ENCODE results near the gene UBASH3B.

The UBASH3B gene

DNA sequence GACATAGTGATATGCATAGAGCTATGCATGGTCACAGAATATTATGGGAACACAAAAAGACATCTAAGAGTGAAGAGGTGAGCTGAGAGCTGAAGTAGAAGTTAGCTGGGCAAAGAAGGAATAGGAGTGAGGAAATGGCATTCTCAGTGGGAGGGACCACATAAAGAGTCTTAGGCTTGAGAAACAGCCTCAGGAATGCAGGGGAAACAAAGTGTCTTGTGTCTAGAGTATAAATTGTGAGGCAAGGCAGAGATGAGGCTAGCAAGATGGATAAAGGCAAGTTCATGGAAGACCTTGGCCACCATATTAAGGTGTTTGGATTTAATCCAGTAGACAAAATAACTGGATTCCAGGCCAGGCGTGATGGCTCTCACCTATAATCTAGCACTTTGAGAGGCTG is 142.1 kb downstream of the UBASH3B start:
- Histone ChIP-seq H3K4me1 (ENCODE audit: control insufficient read depth, insufficient read depth, low read length) (no peaks in the 10 kb centered on the region), H3K9me3 (ENCODE audit: control insufficient read depth, insufficient read depth, low read length) (no peaks in the 10 kb centered on the region), H3K27ac (ENCODE audit: low read length) (no peak overlapping the region), H3K27me3 (ENCODE audit: control insufficient read depth, insufficient read depth, low read length) (no peaks in the 10 kb centered on the region), H3K4me3 (ENCODE audit: low read length) (no peak overlapping the region), H3K36me3 (ENCODE audit: control insufficient read depth, insufficient read depth, low read length) (no peaks in the 10 kb centered on the region)
- no CpG with 5 or more reads among the region's 1 CpG for WGBS (ENCODE audit: insufficient coverage, insufficient read length)
- DNase-seq (ENCODE audit: low read depth, low spot score) = no peak

GRCh38 chr11:122799406-122800105 is 144.0 kb downstream of the UBASH3B start:
- Histone ChIP-seq H3K4me3 (ENCODE audit: low read length) (no peak overlapping the region), H3K27ac (ENCODE audit: low read length) (no peak overlapping the region), H3K27me3 (ENCODE audit: control insufficient read depth, insufficient read depth, low read length) (no peaks in the 10 kb centered on the region), H3K36me3 (ENCODE audit: control insufficient read depth, insufficient read depth, low read length) (no peaks in the 10 kb centered on the region), H3K9me3 (ENCODE audit: control insufficient read depth, insufficient read depth, low read length) (no peaks in the 10 kb centered on the region), H3K4me1 (ENCODE audit: control insufficient read depth, insufficient read depth, low read length) (no peaks in the 10 kb centered on the region)
- no CpG with 5 or more reads among the region's 4 CpGs for WGBS (ENCODE audit: insufficient coverage, insufficient read length)
- no peak for DNase-seq (ENCODE audit: low read depth, low spot score)

GRCh38 chr11:122802876-122803275 is 147.4 kb downstream of the UBASH3B start:
- no peaks in the 10 kb centered on the region for H3K4me1 ChIP-seq (ENCODE audit: control insufficient read depth, insufficient read depth, low read length)
- no peaks in the 10 kb centered on the region for H3K36me3 ChIP-seq (ENCODE audit: control insufficient read depth, insufficient read depth, low read length)
- no peaks in the 10 kb centered on the region for H3K27me3 ChIP-seq (ENCODE audit: control insufficient read depth, insufficient read depth, low read length)
- DNase-seq (ENCODE audit: low read depth, low spot score) = no peak
- H3K27ac ChIP-seq (ENCODE audit: low read length) = no peak overlapping the region
- H3K9me3 ChIP-seq (ENCODE audit: control insufficient read depth, insufficient read depth, low read length) = no peaks in the 10 kb centered on the region
- no peak overlapping the region for H3K4me3 ChIP-seq (ENCODE audit: low read length)
- WGBS (ENCODE audit: insufficient coverage, insufficient read length) = no CpG with 5 or more reads among the region's 5 CpGs

DNA sequence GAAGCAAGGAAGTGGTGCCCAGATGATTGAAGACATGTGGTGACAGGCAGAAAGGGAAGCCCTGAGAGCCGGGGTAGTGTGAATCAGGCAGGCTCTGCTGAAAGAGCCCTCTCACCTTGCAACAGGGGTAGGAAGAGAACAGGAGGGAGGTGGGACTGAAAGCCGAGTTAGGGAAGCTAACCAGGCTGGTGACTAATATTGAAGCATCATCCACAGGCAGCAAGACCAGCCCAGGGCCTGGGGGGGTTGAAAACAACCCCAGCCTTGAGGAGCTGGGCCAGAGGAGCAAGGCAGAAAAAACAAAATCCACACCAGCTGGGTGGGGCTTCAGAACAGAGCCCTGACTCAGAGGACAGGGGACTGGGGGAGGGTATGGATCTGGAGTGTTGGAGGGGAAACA is 147.8 kb downstream of the UBASH3B start:
- no peaks in the 10 kb centered on the region for H3K4me1 ChIP-seq (ENCODE audit: control insufficient read depth, insufficient read depth, low read length)
- no peak overlapping the region for H3K27ac ChIP-seq (ENCODE audit: low read length)
- no CpG with 5 or more reads among the region's 2 CpGs for WGBS (ENCODE audit: insufficient coverage, insufficient read length)
- H3K4me3 ChIP-seq (ENCODE audit: low read length) = no peak overlapping the region
- no peaks in the 10 kb centered on the region for H3K27me3 ChIP-seq (ENCODE audit: control insufficient read depth, insufficient read depth, low read length)
- no peaks in the 10 kb centered on the region for H3K36me3 ChIP-seq (ENCODE audit: control insufficient read depth, insufficient read depth, low read length)
- DNase-seq (ENCODE audit: low read depth, low spot score) = no peak
- no peaks in the 10 kb centered on the region for H3K9me3 ChIP-seq (ENCODE audit: control insufficient read depth, insufficient read depth, low read length)

DNA sequence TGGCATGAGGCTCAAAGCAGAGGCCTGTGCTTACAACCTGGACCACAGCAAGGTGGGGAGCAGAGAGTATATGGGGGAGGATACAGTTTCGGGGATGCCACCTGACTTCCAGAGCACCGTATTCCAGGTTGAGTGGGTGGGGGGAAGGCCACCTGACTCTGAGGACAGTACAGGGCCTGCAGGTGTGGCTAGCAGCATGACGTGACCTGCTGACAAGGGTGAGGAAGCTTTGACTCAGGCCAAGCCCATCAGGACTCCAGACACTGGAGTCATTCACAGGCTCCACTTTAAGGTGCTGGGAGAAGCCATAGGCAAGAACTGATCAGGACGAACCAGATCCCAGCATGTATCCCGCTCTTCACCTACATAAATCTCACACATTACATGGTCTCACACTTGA is 148.2 kb downstream of the UBASH3B start:
- H3K4me1 ChIP-seq (ENCODE audit: control insufficient read depth, insufficient read depth, low read length) = no peaks in the 10 kb centered on the region
- no peak for DNase-seq (ENCODE audit: low read depth, low spot score)
- H3K9me3 ChIP-seq (ENCODE audit: control insufficient read depth, insufficient read depth, low read length) = no peaks in the 10 kb centered on the region
- H3K36me3 ChIP-seq (ENCODE audit: control insufficient read depth, insufficient read depth, low read length) = no peaks in the 10 kb centered on the region
- no peak overlapping the region for H3K4me3 ChIP-seq (ENCODE audit: low read length)
- no peak overlapping the region for H3K27ac ChIP-seq (ENCODE audit: low read length)
- no peaks in the 10 kb centered on the region for H3K27me3 ChIP-seq (ENCODE audit: control insufficient read depth, insufficient read depth, low read length)
- WGBS (ENCODE audit: insufficient coverage, insufficient read length) = no CpG with 5 or more reads among the region's 5 CpGs

DNA sequence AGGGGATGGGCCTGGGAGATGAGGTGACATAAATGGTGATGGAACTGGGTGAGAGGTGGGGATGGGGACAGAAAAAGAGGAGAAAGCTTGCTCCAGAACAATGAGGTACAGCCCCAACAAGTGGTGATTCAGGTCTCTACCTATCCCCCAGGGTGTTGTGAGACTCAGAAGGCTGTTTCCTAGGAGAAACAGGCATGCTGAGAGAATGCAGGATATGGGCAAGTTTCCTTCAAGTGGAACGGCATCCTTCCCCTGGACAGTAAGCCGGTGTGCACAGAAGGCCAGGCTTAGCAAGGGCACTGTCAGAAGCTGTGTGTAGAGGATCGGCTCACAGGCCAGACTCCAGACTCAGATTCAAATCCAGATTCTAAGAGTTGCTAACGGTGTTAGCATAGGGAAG is 148.6 kb downstream of the UBASH3B start:
- Histone ChIP-seq H3K27me3 (ENCODE audit: control insufficient read depth, insufficient read depth, low read length) (no peaks in the 10 kb centered on the region), H3K27ac (ENCODE audit: low read length) (no peak overlapping the region), H3K36me3 (ENCODE audit: control insufficient read depth, insufficient read depth, low read length) (no peaks in the 10 kb centered on the region), H3K4me1 (ENCODE audit: control insufficient read depth, insufficient read depth, low read length) (no peaks in the 10 kb centered on the region), H3K4me3 (ENCODE audit: low read length) (no peak overlapping the region), H3K9me3 (ENCODE audit: control insufficient read depth, insufficient read depth, low read length) (no peaks in the 10 kb centered on the region)
- WGBS (ENCODE audit: insufficient coverage, insufficient read length) = no CpG with 5 or more reads among the region's 4 CpGs
- DNase-seq (ENCODE audit: low read depth, low spot score) = no peak

DNA sequence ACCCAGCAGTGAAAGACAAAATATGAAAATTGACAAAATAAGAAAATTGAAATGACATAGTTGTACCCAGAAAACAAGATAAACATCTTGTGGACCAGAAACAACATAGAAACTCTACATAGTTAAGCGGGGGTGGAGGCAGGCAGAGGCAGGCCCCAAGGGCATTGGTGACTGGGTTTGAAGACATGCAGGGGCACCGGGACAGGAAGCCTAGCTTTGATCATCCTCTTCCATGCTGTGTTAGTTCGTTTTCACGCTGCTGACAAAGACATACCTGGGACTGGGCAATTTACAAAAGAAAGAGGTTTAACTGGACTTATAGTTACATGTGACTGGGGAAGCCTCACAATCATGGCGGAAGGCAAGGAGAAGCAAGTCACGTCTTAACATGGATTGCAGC is 149.3 kb downstream of the UBASH3B start:
- DNase-seq (ENCODE audit: low read depth, low spot score) = no peak
- Histone ChIP-seq H3K27me3 (ENCODE audit: control insufficient read depth, insufficient read depth, low read length) (no peaks in the 10 kb centered on the region), H3K9me3 (ENCODE audit: control insufficient read depth, insufficient read depth, low read length) (no peaks in the 10 kb centered on the region), H3K4me3 (ENCODE audit: low read length) (no peak overlapping the region), H3K4me1 (ENCODE audit: control insufficient read depth, insufficient read depth, low read length) (no peaks in the 10 kb centered on the region), H3K36me3 (ENCODE audit: control insufficient read depth, insufficient read depth, low read length) (no peaks in the 10 kb centered on the region), H3K27ac (ENCODE audit: low read length) (no peak overlapping the region)
- no CpG with 5 or more reads among the region's 6 CpGs for WGBS (ENCODE audit: insufficient coverage, insufficient read length)

DNA sequence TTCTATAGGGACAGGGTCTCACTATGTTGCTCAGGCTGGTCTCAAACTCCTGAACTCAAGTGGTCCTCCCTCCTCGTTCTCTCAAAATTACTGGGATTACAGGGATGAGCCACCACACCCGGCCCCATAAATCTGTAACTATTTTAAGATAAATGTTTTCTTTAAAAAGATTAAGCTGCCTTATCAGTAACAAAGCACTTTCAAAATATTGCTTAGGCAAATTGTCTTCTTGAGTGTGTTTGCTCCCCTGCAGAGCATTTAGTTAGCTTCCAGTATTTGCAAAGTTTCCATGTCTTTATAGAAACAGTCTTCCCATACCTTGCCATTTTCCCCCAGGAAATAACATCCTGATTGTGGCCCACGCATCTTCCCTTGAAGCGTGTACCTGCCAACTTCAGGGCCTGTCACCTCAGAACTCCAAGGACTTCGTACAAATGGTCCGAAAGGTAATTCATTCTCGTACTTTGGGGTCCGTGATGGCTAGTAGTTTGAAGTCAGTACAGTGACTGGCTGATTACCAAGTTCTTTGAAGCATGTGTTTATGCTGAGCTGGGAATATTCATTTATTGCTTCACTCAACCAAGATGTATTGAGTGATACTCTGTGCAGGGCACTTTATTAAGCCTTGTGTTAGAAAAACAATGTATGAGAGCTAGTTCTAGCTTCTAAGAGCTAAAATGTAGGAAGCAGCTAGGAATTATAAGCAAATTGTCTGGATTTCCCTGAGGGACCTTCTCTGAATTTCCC is 152.4 kb downstream of the UBASH3B start:
- no peaks in the 10 kb centered on the region for H3K27me3 ChIP-seq (ENCODE audit: control insufficient read depth, insufficient read depth, low read length)
- H3K36me3 ChIP-seq (ENCODE audit: control insufficient read depth, insufficient read depth, low read length) = no peaks in the 10 kb centered on the region
- no peaks in the 10 kb centered on the region for H3K9me3 ChIP-seq (ENCODE audit: control insufficient read depth, insufficient read depth, low read length)
- no peak overlapping the region for H3K4me3 ChIP-seq (ENCODE audit: low read length)
- no peak overlapping the region for H3K27ac ChIP-seq (ENCODE audit: low read length)
- DNase-seq (ENCODE audit: low read depth, low spot score) = no peak
- WGBS (ENCODE audit: insufficient coverage, insufficient read length) = no CpG with 5 or more reads among the region's 8 CpGs
- peaks cover 1% of the 10 kb centered on the region; the same call in 1 of the 2 replicates for H3K4me1 ChIP-seq (ENCODE audit: control insufficient read depth, insufficient read depth, low read length)

- Histone ChIP-seq H3K36me3 (ENCODE audit: control insufficient read depth, insufficient read depth, low read length) (no peaks in the 10 kb centered on the region), H3K27me3 (ENCODE audit: control insufficient read depth, insufficient read depth, low read length) (no peaks in the 10 kb centered on the region), H3K4me3 (ENCODE audit: low read length) (no peak overlapping the region), H3K27ac (ENCODE audit: low read length) (no peak overlapping the region), H3K4me1 (ENCODE audit: control insufficient read depth, insufficient read depth, low read length) (peaks cover 1% of the 10 kb centered on the region; the same call in 1 of the 2 replicates), H3K9me3 (ENCODE audit: control insufficient read depth, insufficient read depth, low read length) (no peaks in the 10 kb centered on the region)
- DNase-seq (ENCODE audit: low read depth, low spot score) = no peak
- no CpG with 5 or more reads among the region's 2 CpGs for WGBS (ENCODE audit: insufficient coverage, insufficient read length)
These were observed 153.0 kb downstream of the UBASH3B start for GRCh38 chr11:122808478-122808869.

GRCh38 chr11:122809866-122810265 is 154.3 kb downstream of the UBASH3B start:
- no peak overlapping the region for H3K27ac ChIP-seq (ENCODE audit: low read length)
- H3K4me1 ChIP-seq (ENCODE audit: control insufficient read depth, insufficient read depth, low read length) = peaks cover 1% of the 10 kb centered on the region; the same call in 1 of the 2 replicates
- no peaks in the 10 kb centered on the region for H3K27me3 ChIP-seq (ENCODE audit: control insufficient read depth, insufficient read depth, low read length)
- H3K36me3 ChIP-seq (ENCODE audit: control insufficient read depth, insufficient read depth, low read length) = no peaks in the 10 kb centered on the region
- WGBS (ENCODE audit: insufficient coverage, insufficient read length) = no CpG with 5 or more reads among the region's 3 CpGs
- no peak overlapping the region for H3K4me3 ChIP-seq (ENCODE audit: low read length)
- DNase-seq (ENCODE audit: low read depth, low spot score) = no peak
- H3K9me3 ChIP-seq (ENCODE audit: control insufficient read depth, insufficient read depth, low read length) = no peaks in the 10 kb centered on the region

Measured in iPS DF 6.9 (cell line).